GM06990 (cell line): Measurements from ENCODE around the gene CUZD1.

Experiments used
- DNase-seq: peaks from one replicate; pipeline ENCODE4 v3.0.0-alpha.2; 2011; ENCODE audit not compliant: insufficient read length; ENCODE audit errors: extremely low read depth
- H3K27me3 ChIP-seq: replicated peaks from 2 replicates; pipeline ENCODE4 v1.6.0; 2011; ENCODE audit warnings: low read length; ENCODE audit not compliant: control insufficient read depth, insufficient read depth
- H3K36me3 ChIP-seq: 2 replicates; pipeline ENCODE4 v1.5.1; 2011; ENCODE audit warnings: low read length; ENCODE audit not compliant: control insufficient read depth, insufficient read depth
- H3K4me3 ChIP-seq: replicated peaks from 2 replicates; pipeline ENCODE4 v1.5.1; 2011; ENCODE audit warnings: low read depth, mild to moderate bottlenecking, control low read depth, low read length
- TF ChIP-seq, protein P1 (sequence below): IDR thresholded peaks from 2 replicates; pipeline ENCODE4 v1.5.1; 2011; ENCODE audit warnings: low read length, control low read depth, mild to moderate bottlenecking, inconsistent platforms; ENCODE audit not compliant: insufficient read depth, poor library complexity, severe bottlenecking

CUZD1 gene, protein sequence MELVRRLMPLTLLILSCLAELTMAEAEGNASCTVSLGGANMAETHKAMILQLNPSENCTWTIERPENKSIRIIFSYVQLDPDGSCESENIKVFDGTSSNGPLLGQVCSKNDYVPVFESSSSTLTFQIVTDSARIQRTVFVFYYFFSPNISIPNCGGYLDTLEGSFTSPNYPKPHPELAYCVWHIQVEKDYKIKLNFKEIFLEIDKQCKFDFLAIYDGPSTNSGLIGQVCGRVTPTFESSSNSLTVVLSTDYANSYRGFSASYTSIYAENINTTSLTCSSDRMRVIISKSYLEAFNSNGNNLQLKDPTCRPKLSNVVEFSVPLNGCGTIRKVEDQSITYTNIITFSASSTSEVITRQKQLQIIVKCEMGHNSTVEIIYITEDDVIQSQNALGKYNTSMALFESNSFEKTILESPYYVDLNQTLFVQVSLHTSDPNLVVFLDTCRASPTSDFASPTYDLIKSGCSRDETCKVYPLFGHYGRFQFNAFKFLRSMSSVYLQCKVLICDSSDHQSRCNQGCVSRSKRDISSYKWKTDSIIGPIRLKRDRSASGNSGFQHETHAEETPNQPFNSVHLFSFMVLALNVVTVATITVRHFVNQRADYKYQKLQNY

DNA sequence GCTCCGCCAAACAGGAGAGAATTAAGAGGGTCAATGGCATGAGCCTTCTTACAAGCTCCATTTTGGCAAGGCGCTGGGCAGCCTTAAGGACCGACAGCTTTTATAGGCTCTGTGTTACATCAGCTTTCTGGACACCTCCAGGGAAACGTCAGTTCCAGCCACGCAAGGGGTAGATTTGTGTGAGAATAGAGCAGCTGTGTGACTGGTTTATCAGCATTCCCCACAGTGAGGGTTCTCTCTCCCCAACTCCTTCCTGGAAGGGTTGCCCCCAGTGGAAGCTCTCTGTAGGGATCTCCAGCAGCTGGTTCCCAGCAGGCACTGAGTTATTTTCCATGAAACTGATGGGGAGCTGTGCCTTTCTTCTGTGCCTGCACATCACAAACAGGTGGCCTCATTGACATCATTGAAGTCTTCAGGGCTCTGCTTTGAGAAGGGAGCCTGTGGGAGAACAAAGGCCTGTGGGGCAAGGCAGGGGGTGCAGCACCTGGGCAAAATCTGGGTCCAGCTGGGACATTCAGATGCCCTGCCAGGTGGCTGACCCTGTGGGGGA is at the start of gene CUZD1:
Gene CUZD1 (minus strand): TSS at position 75 of the 550 bp plus-strand sequence. CDS start 14 bp downstream, at position 61.
- no peak for DNase-seq
- H3K27me3 ChIP-seq = no peaks in the 10 kb centered on the region
- no peak within 1 kb of the TSS for H3K4me3 ChIP-seq
- TF ChIP-seq, protein P1, sequence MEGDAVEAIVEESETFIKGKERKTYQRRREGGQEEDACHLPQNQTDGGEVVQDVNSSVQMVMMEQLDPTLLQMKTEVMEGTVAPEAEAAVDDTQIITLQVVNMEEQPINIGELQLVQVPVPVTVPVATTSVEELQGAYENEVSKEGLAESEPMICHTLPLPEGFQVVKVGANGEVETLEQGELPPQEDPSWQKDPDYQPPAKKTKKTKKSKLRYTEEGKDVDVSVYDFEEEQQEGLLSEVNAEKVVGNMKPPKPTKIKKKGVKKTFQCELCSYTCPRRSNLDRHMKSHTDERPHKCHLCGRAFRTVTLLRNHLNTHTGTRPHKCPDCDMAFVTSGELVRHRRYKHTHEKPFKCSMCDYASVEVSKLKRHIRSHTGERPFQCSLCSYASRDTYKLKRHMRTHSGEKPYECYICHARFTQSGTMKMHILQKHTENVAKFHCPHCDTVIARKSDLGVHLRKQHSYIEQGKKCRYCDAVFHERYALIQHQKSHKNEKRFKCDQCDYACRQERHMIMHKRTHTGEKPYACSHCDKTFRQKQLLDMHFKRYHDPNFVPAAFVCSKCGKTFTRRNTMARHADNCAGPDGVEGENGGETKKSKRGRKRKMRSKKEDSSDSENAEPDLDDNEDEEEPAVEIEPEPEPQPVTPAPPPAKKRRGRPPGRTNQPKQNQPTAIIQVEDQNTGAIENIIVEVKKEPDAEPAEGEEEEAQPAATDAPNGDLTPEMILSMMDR = no peak
- no peaks in the 10 kb centered on the region for H3K36me3 ChIP-seq

DNA sequence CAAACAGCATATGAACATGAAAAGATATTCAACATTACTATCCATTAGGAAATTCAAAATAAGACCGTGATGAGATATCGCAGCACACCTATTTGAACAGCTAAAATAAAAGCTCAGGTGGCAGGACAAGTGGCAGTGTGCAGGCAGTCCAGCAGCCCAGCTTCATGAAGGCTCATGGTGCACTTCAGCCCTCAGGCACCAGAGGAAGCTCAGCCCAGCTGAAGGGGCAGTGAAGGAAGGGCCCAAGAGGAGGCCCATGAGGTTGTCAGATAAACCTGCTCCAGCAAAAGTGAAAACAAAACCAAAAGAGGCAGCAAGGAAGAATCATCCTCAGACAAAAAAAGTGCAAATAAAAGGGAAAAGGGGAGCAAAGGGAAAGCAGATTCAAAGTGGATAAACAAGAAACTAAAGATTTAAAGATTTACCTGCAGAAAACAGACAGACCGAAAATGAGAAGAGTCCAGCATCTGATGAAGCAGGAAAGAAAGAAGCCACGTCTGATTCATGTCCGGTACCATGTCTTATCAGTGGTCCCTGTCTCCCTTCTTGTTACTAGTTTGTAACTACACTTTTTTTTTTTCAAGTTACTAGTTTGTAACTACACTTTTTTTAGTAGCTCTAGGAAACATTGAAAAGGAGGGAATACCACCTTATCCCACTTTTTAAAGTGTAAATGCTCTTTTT is 48.7 kb upstream of the CUZD1 start:
- TF ChIP-seq, protein P1 = no peak
- no peak for DNase-seq
- Histone ChIP-seq H3K4me3 (no peak overlapping the region; the same call in 1 of the 2 replicates), H3K27me3 (no peaks in the 10 kb centered on the region), H3K36me3 (no peaks in the 10 kb centered on the region)

DNA sequence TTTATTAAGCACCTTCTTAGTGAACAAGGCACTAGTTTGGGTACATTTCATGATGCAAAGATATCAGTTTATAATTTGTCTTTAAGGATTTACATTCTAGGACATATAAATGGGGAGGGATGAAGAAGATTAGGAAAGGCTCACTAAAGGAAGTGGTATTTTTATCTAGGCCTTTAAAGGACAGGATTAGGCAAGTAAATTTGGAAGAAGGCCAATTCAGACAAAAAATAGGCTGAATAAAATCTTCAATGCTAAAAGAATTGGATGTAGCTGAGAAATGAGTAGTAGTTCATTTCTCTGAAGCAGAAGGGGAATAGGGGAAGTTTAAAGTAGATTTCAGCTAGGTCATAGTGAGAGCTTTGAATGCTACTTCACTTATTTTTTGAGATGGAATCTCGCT is 38.5 kb upstream of the CUZD1 start:
- Histone ChIP-seq H3K4me3 (no peak overlapping the region), H3K36me3 (no peaks in the 10 kb centered on the region), H3K27me3 (no peaks in the 10 kb centered on the region)
- TF ChIP-seq, protein P1 = no peak
- DNase-seq = no peak

DNA sequence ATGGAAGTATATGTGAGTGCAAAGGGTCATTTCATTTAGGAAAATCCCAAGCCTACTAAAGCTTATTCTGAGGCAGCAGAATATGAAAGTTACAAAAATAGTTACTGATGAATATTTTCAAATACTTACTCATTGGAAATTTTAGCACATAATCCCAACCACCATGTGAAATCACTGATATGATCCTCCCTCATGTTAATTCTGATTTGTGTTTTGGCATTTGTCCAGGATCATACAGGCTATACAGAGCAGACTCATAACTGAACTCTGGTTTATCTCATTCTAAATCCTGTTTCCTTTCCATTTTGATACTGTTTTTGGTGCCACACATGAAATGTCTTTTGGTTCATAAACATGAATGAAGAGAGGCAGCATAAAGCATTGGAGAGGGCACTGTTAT is 37.1 kb upstream of the CUZD1 start:
- TF ChIP-seq, protein P1 = no peak
- no peaks in the 10 kb centered on the region for H3K36me3 ChIP-seq
- DNase-seq = no peak
- no peaks in the 10 kb centered on the region for H3K27me3 ChIP-seq
- H3K4me3 ChIP-seq = no peak overlapping the region

DNA sequence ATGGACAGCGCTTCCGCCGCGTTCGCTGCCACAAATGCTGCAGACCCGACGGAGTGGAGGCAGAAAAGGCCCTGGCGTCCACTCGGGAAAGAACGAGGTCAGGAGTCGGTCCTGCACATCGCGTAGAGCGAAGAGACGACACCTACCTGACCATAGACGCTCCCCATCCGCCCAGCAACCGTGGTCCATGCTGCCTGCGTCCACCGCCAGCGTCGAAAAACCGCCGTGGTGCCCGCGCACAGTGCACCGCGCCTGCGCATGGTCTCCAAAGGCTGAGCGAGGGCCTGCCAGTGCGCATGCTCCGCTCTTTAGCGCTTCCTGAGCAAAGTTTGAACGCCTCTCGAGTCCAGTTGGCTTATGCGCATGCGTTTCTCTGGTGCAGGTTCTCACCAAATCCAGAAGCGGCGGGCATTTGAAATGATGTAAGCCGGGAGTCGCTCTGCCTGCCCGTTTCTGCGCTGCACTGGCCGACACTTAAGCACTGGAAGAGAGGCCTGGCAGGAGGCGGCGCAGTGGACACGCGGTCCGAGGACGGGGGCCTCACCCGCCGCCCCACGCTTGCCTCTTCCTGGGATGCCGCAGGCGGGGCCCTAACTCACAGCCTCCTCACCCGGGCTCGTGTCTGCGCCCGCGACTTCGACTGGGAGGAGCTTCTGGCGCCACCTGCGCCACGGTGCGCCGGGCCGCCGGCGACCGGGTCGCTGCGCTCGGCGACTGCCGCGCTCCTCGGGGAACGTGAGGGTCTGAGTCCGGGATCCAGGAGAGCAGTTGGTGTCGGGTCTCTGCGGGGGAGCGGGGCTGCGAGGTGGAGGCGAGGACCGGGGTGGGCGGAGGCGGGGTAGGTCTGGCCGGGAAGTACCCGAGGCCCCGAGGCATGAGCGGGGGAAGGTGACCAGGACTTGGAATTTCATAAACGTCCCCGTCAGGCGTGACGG is 33.9 kb upstream of the CUZD1 start, which contains the start of gene FAM24B:
Gene FAM24B (minus strand): TSS at position 243 of the 935 bp plus-strand sequence. CDS start 29,066 bp downstream, outside the sequence.
- Histone ChIP-seq H3K36me3 (no peaks in the 10 kb centered on the region), H3K4me3 (peak within 1 kb of the TSS; percentile 66), H3K27me3 (no peaks in the 10 kb centered on the region)
- DNase-seq = peak; percentile 92
- TF ChIP-seq, protein P1 = no peak
